Small intestine (tissue), 7 donors: Measurements from ENCODE around the gene GLRX2. TPM values are rescaled to one million over a fixed set of nuclear protein-coding genes. Genes with fewer than 3 reads are reported as not detected.
A peak's percentile ranks its signal among the peaks of the same experiment; 100 is the strongest.
"Not testable (repeated sequence)": the region's sequence is repeated elsewhere in the genome, so short reads cannot be mapped to it uniquely, and the experiment has no call there.

Experiments
- DNase-seq, 2 donors: peaks; one replicate each; pipeline versions ENCODE4 v3.0.0 to v3.0.0-alpha.2; 2013
- FAIRE-seq: peaks from 2 replicates; lab custom pipeline; 2012; peaks lifted over from hg19 to GRCh38; lab: Jason Lieb, UNC
- H3K27ac ChIP-seq, 3 donors: one replicate each; pipeline ENCODE4 v1.5.1; 2013; ENCODE audit warnings: low read length in 2 of 3, mild to moderate bottlenecking in 2 of 3, control low read depth in 1 of 3, inconsistent platforms in 1 of 3, low read depth in 1 of 3, moderate library complexity in 1 of 3
- H3K27me3 ChIP-seq, 3 donors: one replicate each; pipeline ENCODE4 v1.6.1; 2013; ENCODE audit warnings: low read length in 3 of 3, inconsistent platforms in 1 of 3; ENCODE audit not compliant: control insufficient read depth in 3 of 3, insufficient read depth in 3 of 3
- H3K36me3 ChIP-seq, 3 donors: one replicate each; pipeline ENCODE4 v1.6.1; 2013; ENCODE audit warnings: low read length in 3 of 3, inconsistent platforms in 1 of 3, low read depth in 1 of 3, mild to moderate bottlenecking in 1 of 3, moderate library complexity in 1 of 3; ENCODE audit not compliant: control insufficient read depth in 3 of 3, insufficient read depth in 2 of 3
- H3K4me1 ChIP-seq, 3 donors: one replicate each; pipeline ENCODE4 v1.6.1; 2013; ENCODE audit warnings: low read length in 2 of 3, inconsistent platforms in 1 of 3, low read depth in 1 of 3, mild to moderate bottlenecking in 1 of 3, moderate library complexity in 1 of 3; ENCODE audit not compliant: control insufficient read depth in 3 of 3, insufficient read depth in 2 of 3
- H3K4me3 ChIP-seq, 3 donors: one replicate each; pipeline ENCODE4 v1.5.1; 2013; ENCODE audit warnings: low read length in 3 of 3, control low read depth in 1 of 3, inconsistent platforms in 1 of 3, low read depth in 1 of 3, mild to moderate bottlenecking in 1 of 3, moderate library complexity in 1 of 3
- H3K9me3 ChIP-seq, 2 donors: one replicate each; pipeline ENCODE4 v1.6.1; 2013; ENCODE audit warnings: low read depth in 1 of 2, low read length in 1 of 2; ENCODE audit not compliant: control insufficient read depth in 2 of 2, insufficient read depth in 1 of 2
- WGBS, 3 donors: extraction: QIAGEN DNeasy Blood & Tissue Kit; methylation state at CpG; one replicate each; pipeline ENCODE4 v1.1.7; 2013; 5-methylcytosine and 5-hydroxymethylcytosine counted together
- polyA plus RNA-seq, 4 donors: library from polyadenylated mRNA; stranded (reverse) in 3 of 4; unstranded in 1 of 4; fragments of 200-250 nt in 3 of 4; fragments of 120-200 nt in 1 of 4; gene quantifications; one replicate each; pipeline versions ENCODE4 v1.2.1 to v1.2.3, GENCODE V29; 2013
- donor health status: healthy with polysubstance abuse.
- donor health status: control.
- donor health status: control.
- donor health status: Bipolar disorder and iron deficiency.
- donor health status: healthy.

GLRX2 gene
- polyA plus RNA-seq, 4 donors, result 17.4 to 27.3 (median 21.5) TPM

DNA sequence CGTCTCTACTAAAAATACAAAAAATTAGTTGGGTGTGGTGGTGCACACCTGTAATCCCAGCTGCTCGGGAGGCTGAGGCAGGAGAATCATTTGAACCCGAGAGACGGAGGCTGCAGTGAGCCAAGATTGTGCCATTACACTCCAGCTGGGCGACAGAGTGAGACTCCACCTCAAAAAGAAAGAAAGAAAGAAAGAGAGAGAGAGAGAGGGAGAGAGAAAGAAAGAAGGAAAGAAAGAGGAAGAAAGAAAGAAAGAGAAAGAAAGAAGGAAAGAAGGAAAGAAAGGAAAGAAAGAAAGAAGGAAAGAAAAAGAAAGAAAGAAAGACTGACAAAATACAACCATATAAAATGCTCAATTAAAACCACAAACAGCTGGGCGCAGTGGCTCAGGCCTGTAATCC, 12.0 kb upstream of the GLRX2 start:
- 94 to 98% (median 95%) methylated on average over 6 of the region's 6 CpGs for WGBS, 3 donors
- H3K27me3 ChIP-seq, H3K4me1 ChIP-seq, H3K27ac ChIP-seq, H3K4me3 ChIP-seq, H3K36me3 ChIP-seq, H3K9me3 ChIP-seq, DNase-seq, FAIRE-seq: not testable (repeated sequence)

DNA sequence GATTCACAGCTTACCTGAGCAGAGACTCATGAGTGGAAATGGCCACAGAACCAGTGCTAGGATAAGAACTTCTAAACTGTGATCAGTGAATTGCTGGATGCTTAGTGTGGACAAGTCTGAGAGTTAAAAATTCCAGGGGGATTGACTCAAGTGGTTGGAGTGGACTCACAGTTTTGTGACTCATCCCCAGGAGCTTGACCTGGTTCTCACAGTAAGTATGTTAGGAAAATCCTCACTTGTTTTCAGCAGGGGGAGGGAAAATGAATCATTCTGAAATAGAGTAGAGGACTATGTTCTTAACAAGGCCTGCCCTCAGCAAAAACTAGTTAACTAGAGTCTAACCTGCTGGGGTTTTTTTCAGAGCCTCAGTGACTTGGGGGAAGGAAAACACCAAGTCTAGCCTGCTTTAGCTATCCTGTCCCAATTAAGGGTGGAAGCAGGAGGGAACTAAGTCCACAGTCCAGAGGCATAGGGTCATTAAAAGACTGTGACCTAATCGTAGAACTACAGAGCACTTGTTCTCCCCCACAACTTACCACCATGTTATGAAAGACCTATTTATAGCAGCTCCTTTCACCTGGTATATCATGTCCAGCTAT, 10.5 kb upstream of the GLRX2 start:
- WGBS, 3 donors, result 8 to 44% (median 30%) methylated on average over 1 of the region's 1 CpG
- Histone ChIP-seq H3K27ac (peak overlapping the region in 2 of 3 donors; percentile 6 to 50), H3K27me3 (no peaks in the 10 kb centered on the region), H3K9me3 (no peaks in the 10 kb centered on the region), H3K4me1 (peaks cover 0 to 12% (median 6%) of the 10 kb centered on the region in 3 donors), H3K36me3 (no peaks in the 10 kb centered on the region), H3K4me3 (no peak overlapping the region)
- no peak for FAIRE-seq
- DNase-seq, result peak; percentile 67 to 75

GRCh38 chr1:193114485-193115095, 9.4 kb upstream of the GLRX2 start:
- DNase-seq, result no peak
- H3K36me3 ChIP-seq, result no peaks in the 10 kb centered on the region
- H3K9me3 ChIP-seq, result no peaks in the 10 kb centered on the region
- peaks cover 0 to 12% (median 6%) of the 10 kb centered on the region in 3 donors for H3K4me1 ChIP-seq
- no peak overlapping the region for H3K4me3 ChIP-seq
- no peaks in the 10 kb centered on the region for H3K27me3 ChIP-seq
- 74 to 85% (median 76%) methylated on average over 6 of the region's 6 CpGs for WGBS, 3 donors
- H3K27ac ChIP-seq, result no peak overlapping the region
- no peak for FAIRE-seq

GRCh38 chr1:193113992-193114332, 8.7 kb upstream of the GLRX2 start:
- no peak overlapping the region for H3K4me3 ChIP-seq
- FAIRE-seq (no peak), DNase-seq (no peak)

DNA sequence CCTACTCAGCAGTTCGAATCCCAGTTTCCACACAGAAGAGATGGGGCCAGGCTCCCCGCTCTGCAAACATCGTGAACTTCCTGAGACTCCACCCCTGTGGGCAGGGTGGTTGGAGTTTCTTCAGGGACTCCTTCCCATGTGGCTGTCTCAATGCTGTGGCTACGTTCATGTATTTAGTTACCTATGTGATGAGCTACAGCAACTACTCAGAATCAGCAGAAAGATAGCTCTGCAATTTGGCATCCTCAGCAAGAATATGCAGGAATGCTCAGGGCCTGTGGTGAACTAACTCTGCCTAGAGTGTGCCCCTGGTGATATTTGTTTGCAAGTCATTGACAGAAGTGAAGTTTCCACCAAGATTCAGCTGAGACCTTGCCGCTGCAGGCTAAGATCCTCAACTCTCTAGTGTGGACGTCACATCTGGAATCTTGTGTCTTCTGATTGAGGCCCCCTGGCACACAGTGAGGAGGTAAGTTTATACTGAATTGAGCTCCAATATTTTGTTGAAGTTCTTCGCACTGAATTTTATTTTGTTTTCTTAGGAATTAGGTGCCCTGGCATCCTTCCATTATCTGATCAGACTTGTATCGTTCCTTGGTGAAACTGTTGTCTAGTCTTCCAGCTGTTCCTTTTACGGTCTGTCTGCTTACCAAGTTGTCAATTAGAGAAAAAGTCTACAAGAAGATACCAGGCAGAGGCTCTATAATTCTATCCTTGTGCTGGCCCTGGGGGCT, 8.2 kb upstream of the GLRX2 start:
- no peak for DNase-seq
- no peak for FAIRE-seq
- no peak overlapping the region for H3K27ac ChIP-seq
- H3K36me3 ChIP-seq, result no peaks in the 10 kb centered on the region
- H3K27me3 ChIP-seq, result no peaks in the 10 kb centered on the region
- WGBS, 3 donors, result 82 to 94% (median 82%) methylated on average over 9 of the region's 9 CpGs
- peaks cover 0 to 12% (median 6%) of the 10 kb centered on the region in 3 donors for H3K4me1 ChIP-seq
- H3K4me3 ChIP-seq, result no peak overlapping the region
- H3K9me3 ChIP-seq, result no peaks in the 10 kb centered on the region

More at GRCh38 chr1:193113992-193114332, 8.7 kb upstream of the GLRX2 start:
- no peaks in the 10 kb centered on the region for H3K36me3 ChIP-seq
- H3K4me1 ChIP-seq, result peaks cover 0 to 12% (median 6%) of the 10 kb centered on the region in 3 donors
- no peaks in the 10 kb centered on the region for H3K9me3 ChIP-seq
- no peaks in the 10 kb centered on the region for H3K27me3 ChIP-seq
- no peak overlapping the region for H3K27ac ChIP-seq

DNA sequence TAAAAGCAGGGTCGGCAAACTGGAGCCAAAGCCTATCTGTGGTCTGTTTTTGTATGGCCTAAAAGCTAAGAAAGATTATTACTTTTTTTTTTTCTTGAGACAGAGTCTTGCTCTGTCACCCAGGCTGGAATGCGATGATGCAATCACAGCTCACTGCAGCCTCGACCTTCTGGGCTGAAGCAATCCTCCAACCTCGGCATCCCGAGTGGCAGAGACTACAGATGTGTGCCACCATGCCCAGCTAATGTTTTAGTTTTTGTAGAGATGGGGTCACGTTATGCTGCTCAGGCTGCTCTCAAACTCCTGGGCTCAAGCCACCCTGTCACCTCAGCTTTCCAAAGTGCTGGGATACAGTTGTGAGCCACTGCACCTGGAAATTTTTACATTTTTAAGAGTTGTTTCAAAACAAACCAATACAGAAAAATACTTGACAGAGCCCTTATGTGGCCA, 6.5 kb upstream of the GLRX2 start:
- WGBS, 3 donors, result 33 to 41% (median 35%) methylated on average over 6 of the region's 6 CpGs
- no peaks in the 10 kb centered on the region for H3K27me3 ChIP-seq
- FAIRE-seq, result no peak
- H3K4me3 ChIP-seq, result no peak overlapping the region
- peaks cover 0 to 12% (median 6%) of the 10 kb centered on the region in 3 donors for H3K4me1 ChIP-seq
- peak overlapping the region in 2 of 3 donors; percentile 12 to 24 for H3K27ac ChIP-seq
- peak; percentile 43 to 71 for DNase-seq
- no peaks in the 10 kb centered on the region for H3K36me3 ChIP-seq
- H3K9me3 ChIP-seq, result no peaks in the 10 kb centered on the region

GRCh38 chr1:193110864-193111263, 5.7 kb upstream of the GLRX2 start:
- Histone ChIP-seq H3K27ac (no peak overlapping the region), H3K4me1 (peaks cover 0 to 11% (median 5%) of the 10 kb centered on the region in 3 donors), H3K4me3 (no peak overlapping the region), H3K9me3 (no peaks in the 10 kb centered on the region), H3K27me3 (no peaks in the 10 kb centered on the region), H3K36me3 (no peaks in the 10 kb centered on the region)
- DNase-seq (no peak), FAIRE-seq (no peak)
- WGBS, 3 donors, result 90 to 93% (median 91%) methylated on average over 3 of the region's 3 CpGs

GRCh38 chr1:193110246-193110645, 5.0 kb upstream of the GLRX2 start:
- H3K36me3 ChIP-seq, result no peaks in the 10 kb centered on the region
- H3K27ac ChIP-seq, result no peak overlapping the region
- H3K27me3 ChIP-seq, result no peaks in the 10 kb centered on the region
- no peak for DNase-seq
- H3K4me1 ChIP-seq, result peaks cover 0 to 10% (median 0%) of the 10 kb centered on the region in 3 donors
- no peak for FAIRE-seq
- H3K4me3 ChIP-seq, result no peak overlapping the region
- whole genome bisulfite sequencing, 3 donors, result 91 to 98% (median 91%) methylated on average over 1 of the region's 1 CpG
- no peaks in the 10 kb centered on the region for H3K9me3 ChIP-seq
